Stimulated activated CD8-positive, alpha-beta memory T cell treated with anti-CD3 and anti-CD28 coated beads, Interleukin-4, amount 100 ng/mL, for 4 hours (primary cell): Measurements from ENCODE around the gene MGA.

Experiments used
- DNase-seq, 2 donors: peaks; one replicate each; pipeline ENCODE4 v3.0.0-alpha.2; 2020; ENCODE audit warnings: low read depth in 2 of 2, low spot score in 1 of 2

Gene MGA

GRCh38 chr15:41780727-41781126, 120.5 kb downstream of the MGA start:
- no peak for DNase-seq

GRCh38 chr15:41782371-41783282, 122.4 kb downstream of the MGA start:
- DNase-seq = no peak

GRCh38 chr15:41783296-41783695, 123.1 kb downstream of the MGA start:
- DNase-seq = no peak

GRCh38 chr15:41788262-41788661, 128.1 kb downstream of the MGA start:
- DNase-seq = no peak

- DNase-seq = no peak
Measured at GRCh38 chr15:41789236-41789635, 129.0 kb downstream of the MGA start.

- DNase-seq = no peak
Measured at GRCh38 chr15:41789662-41790061, 129.5 kb downstream of the MGA start.

GRCh38 chr15:41790169-41790568, 130.0 kb downstream of the MGA start:
- no peak for DNase-seq

- DNase-seq = no peak
Measured at GRCh38 chr15:41790756-41791546, 130.7 kb downstream of the MGA start.

GRCh38 chr15:41791547-41791937, 131.3 kb downstream of the MGA start:
- no peak for DNase-seq

GRCh38 chr15:41792000-41792637, 131.9 kb downstream of the MGA start:
- no peak for DNase-seq

- DNase-seq = no peak
Measured at GRCh38 chr15:41794081-41794480, 133.9 kb downstream of the MGA start.

- no peak for DNase-seq
Measured at GRCh38 chr15:41795996-41796856, 136.0 kb downstream of the MGA start.

- no peak for DNase-seq
Measured at GRCh38 chr15:41797201-41797944, 137.2 kb downstream of the MGA start.

GRCh38 chr15:41798607-41799487, 138.6 kb downstream of the MGA start:
- no peak for DNase-seq

- no peak for DNase-seq
Measured at GRCh38 chr15:41799488-41799805, 139.2 kb downstream of the MGA start.

- DNase-seq = no peak
Measured at GRCh38 chr15:41801185-41801584, 141.0 kb downstream of the MGA start.

- DNase-seq = no peak
Measured at GRCh38 chr15:41801850-41802455, 141.7 kb downstream of the MGA start.

GRCh38 chr15:41804361-41804760, 144.2 kb downstream of the MGA start:
- DNase-seq = no peak
